CD4-positive, alpha-beta T cell treated with Interleukin-12 subunit alpha and Interleukin-12 subunit beta, for 1 hour (primary cell): Measurements from ENCODE around the gene VPS18.
"Not testable (repeated sequence)": the region's sequence is repeated elsewhere in the genome, so short reads cannot be mapped to it uniquely, and the experiment has no call there.

Source experiments
- DNase-seq: peaks from one replicate; pipeline ENCODE4 v3.0.0-alpha.2; 2020

Gene VPS18

GRCh38 chr15:40893733-40894680 lies at the start of gene VPS18:
TSS of gene VPS18 (plus strand) at chr15:40894450. CDS start at chr15:40894769, 319 bp downstream.
- peak; percentile 98 for DNase-seq

- DNase-seq, result peak; percentile 33
These were observed 49.6 kb upstream of the VPS18 start for GRCh38 chr15:40844696-40845030.

DNA sequence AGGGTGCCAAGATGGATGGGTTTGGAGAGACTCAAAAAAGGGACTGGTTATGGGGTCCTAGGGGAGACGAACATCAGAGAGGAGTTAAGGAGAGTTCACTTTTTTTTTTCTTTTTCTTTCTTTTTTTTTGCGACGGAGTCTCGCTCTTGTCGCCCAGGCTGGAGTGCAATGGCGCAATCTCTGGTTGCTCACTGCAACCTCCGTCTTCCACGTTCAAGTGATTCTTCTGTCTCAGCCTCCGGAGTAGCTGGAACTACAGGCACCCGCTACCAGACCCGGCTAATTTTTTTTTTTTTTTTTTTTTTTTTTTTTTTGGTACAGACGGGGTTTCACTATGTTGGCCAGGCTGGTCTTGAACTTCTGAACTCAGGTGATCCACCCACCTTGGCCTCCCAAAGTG lies 49.2 kb upstream of the VPS18 start:
- DNase-seq, result no peak

GRCh38 chr15:40845511-40846284 lies 48.6 kb upstream of the VPS18 start:
- DNase-seq, result no peak

DNA sequence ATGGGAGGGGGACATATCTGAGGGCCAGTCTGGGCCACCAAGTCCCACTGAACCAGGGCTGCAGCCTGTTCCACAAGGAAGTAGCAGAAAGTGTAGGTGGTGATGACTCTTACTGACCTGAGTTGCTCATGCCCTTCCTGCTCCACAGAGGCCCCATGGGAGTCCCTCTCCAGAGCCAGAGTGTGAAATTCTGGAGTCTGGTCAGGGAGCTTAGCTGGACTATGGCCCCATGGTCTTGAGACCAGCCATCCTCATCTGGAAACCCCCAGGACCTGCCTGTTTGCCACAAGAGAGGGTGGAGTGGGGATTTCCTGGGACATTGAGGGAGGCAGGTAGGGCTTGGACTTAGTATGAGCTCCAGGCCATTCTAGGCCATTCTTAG lies 47.4 kb upstream of the VPS18 start:
- DNase-seq, result no peak

DNA sequence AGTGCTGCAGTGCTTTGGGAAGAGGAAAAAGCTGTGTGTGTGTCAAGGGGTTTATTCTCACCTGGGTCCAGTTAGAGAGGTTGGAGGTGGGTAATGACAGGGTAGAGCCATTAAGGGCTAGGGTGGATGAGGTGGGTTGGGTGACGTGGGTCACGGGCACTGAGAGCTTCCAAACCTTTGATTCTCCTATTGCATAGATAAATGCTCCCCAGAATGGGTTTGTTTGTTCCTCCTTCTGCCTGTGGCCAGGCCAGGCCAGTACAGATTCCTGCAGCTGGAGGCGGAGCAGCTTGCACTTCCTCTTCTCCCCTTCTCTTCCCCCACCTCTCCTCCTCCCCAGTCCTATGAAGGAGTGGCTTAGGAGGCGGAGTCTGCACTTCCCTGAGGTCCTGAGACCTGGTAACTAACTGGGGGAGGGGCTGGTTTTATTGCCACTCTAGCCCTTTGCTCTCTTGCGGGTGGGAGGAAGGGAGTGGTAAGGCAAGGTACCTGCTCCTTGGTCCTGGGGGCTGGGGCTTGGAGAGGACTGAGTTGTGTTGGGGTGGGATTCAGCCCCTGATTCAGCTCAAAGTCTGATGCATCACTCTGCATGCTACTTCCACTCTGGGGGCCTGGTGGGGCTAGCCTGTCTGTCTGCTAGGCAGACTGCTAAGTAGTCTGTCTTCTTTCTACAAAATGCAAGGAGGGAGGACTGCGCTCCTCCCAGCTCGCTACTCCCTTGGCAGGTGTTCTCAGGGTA lies 46.9 kb upstream of the VPS18 start:
- DNase-seq, result peak; percentile 11

GRCh38 chr15:40850576-40851112 lies 43.6 kb upstream of the VPS18 start:
- no peak for DNase-seq

DNA sequence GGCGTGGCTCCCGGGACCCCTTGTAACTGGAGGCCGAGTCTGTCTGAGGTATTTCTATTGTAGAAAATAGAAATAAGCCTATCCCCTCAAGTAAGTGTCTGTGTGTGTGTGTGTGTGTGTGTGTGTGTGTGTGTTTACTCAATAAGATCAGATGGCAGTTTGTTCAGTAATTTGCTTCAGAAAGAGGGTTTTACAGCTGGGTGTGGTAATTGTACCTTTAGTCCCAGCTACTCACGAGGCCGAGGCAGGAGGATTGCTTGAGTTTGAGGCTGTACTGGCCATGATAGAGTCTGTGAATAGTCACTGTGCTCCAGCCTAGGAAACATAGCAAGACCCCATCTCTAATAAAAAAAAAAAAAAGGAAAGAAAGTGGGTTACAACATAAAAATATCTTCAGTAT lies 41.7 kb upstream of the VPS18 start:
- no peak for DNase-seq

- DNase-seq, result no peak
These were observed 40.9 kb upstream of the VPS18 start for GRCh38 chr15:40853241-40853890.

- DNase-seq, result no peak
These were observed 40.1 kb upstream of the VPS18 start for GRCh38 chr15:40854161-40854560.

- DNase-seq, result no peak
These were observed 38.5 kb upstream of the VPS18 start for GRCh38 chr15:40855706-40856234.

DNA sequence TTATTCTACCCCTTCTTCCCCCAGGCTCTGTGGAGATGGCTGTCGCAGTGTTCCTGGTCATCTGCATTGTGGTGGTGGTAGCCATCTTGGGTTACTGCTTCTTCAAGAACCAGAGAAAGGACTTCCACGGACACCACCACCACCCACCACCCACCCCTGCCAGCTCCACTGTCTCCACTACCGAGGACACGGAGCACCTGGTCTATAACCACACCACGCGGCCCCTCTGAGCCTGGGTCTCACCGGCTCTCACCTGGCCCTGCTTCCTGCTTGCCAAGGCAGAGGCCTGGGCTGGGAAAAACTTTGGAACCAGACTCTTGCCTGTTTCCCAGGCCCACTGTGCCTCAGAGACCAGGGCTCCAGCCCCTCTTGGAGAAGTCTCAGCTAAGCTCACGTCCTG lies 37.5 kb upstream of the VPS18 start:
- DNase-seq, result no peak

DNA sequence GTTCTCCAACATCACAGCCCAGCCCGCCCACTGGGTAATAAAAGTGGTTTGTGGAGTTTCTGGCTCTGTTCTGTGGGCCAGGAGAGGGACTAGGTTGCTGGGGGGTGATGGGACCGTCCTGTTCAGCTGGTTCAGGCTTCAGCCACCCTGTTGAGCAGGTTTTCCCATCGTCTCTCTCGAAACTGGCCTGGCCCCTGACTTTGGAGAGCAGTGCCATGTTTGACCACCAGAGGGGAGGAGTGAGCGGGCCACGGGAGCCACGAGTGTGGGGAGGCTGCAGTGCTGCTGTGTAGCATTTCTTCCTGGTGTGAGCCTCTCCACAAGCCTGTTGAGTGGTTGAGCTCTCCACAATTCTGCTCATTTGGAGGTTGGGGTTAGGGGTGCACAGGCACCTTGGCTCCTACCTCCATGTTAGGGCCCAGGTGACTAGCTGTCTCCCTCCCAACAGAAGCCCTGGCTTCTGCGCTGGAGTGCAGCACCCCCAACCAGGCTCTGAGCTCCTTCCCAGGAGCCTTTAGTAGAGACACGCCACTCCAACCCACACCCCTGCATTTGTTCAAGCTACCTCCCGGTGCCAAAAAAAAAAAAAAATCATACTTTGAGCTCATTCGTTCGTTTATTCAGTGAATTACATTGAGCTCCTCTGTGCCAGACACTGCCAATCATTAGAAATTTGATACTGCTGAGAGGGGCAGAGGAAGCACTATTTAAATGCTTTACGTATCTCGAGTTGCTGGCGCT lies 36.5 kb upstream of the VPS18 start:
- DNase-seq, result peak; percentile 81

DNA sequence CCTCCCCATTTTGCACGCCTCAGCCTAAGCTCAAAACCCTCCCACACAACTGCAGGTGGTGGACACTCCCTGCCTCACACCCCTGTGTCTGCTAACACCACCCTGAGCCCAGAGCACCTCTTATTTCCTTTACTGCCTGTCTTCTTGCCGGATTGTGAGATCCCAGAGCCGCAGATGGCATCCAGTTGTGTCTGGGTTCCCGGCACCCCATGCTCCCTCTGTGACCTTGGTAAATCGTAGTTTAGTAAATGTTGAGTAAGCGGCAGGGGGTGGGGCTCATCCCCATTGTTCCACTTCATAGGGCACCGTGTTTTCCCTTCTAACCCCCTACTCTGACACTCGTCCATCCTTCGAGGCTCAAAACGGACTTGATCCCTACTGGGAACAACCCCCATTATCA lies 35.5 kb upstream of the VPS18 start:
- no peak for DNase-seq

GRCh38 chr15:40859206-40859851 lies 34.9 kb upstream of the VPS18 start:
- DNase-seq, result peak; percentile 82

- not testable (repeated sequence) for DNase-seq
These were observed 33.1 kb upstream of the VPS18 start for GRCh38 chr15:40861147-40861546.

GRCh38 chr15:40863660-40864270 lies 30.5 kb upstream of the VPS18 start:
- DNase-seq, result no peak

- no peak for DNase-seq
These were observed 27.1 kb upstream of the VPS18 start for GRCh38 chr15:40867199-40867598.

DNA sequence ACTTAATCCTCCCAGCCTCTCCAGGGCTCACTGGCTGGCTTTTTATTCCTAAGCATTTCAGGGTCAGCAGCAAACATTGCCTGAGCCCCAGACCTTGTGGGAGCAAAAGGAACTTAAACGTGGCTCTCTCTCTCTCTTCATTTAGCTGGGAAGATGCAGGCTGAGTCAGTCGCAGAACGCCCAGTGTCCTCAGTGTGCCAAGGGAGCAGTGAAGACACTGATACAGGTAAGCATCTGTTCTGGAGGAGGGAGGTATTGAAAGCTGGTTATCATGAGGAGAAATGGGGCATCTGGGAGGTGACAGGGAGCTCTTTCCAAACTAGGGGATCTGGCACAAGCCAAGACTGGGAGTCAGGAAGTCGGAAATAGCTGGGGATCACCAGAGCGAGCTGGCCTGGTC lies 24.6 kb upstream of the VPS18 start:
- DNase-seq, result no peak

GRCh38 chr15:40870716-40871115 lies 23.5 kb upstream of the VPS18 start:
- no peak for DNase-seq
